GM21367 (cell line): ENCODE data around the gene APLP2.

ENCODE experiments used
- ATAC-seq: cut with Tn5 transposase; IDR thresholded peaks from one replicate; pipeline ENCODE4 v1.9.1; 2021; ENCODE audit not compliant: unreplicated experiment

Gene APLP2

DNA sequence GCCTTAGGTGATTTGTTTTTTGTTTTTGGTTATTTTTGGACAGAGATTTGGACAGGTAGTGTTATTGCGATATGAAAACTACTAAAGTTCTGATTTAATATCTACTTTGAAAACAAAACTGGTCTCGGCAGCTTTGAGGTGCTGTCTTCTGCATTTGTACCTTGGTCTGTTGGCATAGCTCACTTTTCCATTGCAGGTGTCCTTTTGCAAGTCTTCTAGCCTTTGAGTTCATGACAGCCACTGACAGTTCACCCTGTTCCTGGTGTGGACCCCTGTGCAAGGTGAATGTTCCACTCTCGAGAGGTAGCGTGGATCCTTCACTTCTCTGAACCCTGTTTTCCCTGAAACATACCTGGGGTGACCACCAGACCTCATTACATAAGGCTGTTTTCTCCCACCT is 45.0 kb downstream of the APLP2 start:
- no peak for ATAC-seq

DNA sequence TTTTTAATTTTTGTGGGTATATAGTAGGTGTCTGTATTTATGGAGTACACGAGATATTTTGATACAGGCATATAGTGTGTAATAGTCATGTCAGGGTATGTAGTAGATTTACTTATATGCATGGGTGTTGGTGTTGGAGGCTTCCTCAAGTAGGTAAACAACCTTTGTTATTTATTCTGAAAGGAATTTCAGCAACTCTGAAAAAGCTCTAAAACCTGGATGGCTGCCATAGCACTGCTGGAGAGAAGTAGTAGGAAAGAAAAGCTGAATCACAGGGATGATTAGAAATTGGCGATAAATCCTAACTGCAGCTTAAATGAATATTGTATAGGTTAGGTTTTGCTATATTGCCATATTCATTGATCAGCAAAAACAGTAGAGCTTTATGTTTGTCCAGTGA is 45.5 kb downstream of the APLP2 start:
- no peak for ATAC-seq

DNA sequence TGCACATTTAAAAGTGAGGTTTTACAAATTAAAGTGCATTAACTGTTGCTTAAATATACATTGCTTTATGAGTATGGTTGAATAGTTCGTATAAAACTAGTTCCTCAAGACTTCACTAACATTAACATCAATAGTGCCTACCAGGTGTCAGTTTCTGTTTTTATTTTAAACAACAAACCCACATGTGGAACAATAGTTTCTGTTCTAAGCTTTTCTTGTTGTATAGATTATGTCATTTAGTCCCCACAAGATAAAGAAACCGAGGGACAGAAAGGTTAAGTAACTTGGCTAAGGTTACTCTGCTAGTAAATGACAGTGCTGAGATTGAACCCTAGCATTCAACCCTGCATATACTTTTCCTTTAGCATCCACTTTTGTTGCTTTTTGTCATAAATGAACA is 48.5 kb downstream of the APLP2 start:
- peak; percentile 93 for ATAC-seq

DNA sequence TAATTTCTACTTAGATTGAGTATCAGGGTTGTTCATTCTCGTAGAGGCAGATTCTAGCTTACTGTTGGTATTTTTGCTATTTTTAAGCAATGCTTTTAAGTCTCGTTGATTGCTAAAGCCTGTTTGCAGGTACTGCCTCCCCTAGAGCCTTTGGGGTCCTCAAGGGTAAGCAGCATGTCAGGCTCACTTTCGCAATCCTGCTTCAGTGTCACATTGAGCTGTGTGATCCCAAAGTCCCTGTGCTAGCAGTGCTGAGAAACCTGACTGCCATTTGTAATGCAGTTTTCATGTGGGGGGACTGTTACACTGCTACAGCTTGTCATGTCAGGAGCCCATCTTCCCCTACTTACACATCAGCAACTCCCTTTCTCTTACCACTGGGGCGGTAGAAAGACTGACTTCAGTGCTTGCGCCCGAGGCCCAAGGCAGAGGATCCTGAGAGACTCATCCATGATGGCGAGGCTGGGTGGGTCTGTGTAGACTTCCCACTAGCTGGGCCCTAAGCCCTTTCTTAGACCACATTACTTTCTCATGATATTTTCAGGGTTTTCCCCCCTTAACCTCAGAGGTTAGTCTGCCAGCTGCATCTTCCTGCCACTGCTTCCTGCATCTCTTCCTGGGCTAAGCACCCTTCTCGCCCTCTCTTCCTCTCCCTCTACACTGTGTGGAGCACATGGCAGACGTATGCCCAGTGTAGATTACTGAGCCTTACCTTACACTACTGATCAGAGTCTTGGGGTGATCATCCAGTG is 49.1 kb downstream of the APLP2 start:
- peak; percentile 55 for ATAC-seq

DNA sequence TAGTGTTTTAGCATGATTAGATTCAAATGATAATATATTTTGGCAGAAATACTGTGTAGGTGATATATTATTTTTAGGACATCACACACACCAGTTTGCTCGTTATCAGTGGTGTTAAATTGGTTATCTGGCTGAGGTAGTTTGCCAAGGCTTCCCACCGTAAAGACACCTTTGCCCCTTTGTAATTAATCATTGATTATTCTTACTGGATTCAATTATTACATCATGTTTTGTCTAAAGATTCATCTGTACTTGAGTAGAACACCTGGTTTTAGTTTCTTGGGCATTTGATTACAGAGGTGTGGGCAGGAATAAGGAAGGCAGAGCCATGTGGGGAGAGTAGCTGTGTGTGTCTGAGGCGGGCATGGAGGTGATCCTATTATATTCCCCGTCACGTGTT is 50.4 kb downstream of the APLP2 start:
- no peak for ATAC-seq

DNA sequence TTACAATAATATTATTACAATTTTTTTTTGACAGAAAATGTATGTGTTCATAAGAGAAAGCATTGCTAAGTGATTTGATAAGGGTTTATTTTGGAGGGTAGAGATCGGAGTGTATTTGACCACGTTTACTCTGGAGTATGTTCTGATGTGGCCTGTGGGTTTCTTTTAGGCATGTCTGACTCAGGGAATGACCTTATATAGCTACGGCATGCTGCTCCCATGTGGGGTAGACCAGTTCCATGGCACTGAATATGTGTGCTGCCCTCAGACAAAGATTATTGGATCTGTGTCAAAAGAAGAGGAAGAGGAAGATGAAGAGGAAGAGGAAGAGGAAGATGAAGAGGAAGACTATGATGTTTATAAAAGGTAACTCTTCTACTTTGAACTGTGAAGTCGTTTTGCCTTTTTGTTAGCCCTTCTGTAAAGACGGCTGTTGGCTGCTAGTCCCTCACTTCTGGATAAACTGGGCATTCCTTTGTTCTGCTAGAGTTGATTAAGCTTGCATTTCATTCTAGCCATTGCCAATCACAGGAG is 51.8 kb downstream of the APLP2 start:
- ATAC-seq = no peak

DNA sequence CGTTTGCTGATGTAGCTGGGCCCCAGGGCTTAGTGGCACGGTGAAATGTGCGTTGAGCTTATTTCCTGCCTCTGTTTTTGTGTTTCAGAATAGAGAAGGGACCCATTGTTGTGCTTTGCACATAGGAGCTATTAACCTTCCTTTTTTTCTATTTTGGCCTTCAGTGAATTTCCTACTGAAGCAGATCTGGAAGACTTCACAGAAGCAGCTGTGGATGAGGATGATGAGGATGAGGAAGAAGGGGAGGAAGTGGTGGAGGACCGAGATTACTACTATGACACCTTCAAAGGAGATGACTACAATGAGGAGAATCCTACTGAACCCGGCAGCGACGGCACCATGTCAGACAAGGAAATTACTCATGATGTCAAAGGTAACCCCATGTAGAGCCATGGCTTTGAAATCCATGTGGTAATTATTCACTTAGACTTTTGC is 52.5 kb downstream of the APLP2 start:
- ATAC-seq = no peak

DNA sequence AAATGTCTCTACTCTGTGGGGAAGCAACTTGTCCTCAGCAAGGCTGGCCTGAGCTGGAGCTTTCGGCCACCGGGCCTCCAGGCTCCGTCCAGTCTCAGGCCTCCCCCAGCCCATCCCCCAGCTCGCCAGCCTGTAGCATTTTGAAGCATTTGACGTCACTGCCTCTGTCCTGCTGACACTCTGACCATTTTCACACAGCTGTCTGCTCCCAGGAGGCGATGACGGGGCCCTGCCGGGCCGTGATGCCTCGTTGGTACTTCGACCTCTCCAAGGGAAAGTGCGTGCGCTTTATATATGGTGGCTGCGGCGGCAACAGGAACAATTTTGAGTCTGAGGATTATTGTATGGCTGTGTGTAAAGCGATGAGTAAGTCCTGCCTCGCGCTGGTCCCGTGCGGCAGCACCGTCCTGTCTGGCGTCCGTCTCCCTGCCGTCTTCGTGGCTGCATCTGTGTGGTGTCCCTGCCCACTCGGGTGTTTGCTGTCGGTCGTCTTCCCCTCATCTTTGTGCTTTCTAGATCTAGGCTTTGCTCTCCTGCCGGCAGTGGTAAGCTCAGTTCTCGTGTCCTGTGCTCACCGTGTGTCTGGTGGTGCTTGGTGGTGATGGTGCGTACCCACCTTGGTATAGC is 53.8 kb downstream of the APLP2 start:
- ATAC-seq = no peak

DNA sequence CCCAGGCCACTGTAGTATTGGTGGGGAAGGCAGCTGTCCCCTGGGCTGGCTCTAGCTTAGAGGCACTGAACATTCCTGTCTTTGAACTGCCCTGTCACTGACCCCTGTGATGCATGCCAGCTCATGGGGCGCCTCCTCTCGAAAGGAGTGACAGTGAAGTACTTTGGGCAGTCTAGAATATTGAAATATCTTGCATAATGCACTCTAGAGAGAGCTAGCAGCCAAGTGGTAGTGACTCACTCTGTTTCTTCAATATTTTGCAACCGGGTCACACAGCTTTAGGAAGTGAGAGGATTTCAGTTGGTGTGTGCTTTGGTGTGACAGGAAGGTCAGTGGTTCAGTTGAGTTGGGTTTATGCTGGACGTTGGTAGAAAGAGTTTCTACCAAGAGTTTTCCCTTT is 54.4 kb downstream of the APLP2 start:
- no peak for ATAC-seq

DNA sequence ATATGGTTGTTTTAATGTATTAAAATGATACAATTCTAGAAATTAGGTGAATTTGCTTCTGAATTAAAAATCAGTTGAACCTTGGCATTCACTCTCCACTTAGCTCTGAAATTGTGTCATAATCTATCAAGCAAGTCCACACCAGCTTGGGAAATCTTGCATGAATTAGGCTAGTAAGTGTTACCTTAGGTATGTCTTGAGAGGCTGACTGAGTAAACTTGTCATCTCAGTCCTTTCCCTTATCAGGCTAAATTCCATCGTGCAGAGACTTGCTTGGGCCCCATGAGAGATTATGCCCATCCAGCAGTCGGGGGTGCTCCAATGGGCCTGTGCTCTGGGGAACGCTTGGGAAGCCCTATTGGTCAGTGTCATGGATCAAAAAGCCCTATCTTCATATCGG is 55.9 kb downstream of the APLP2 start:
- ATAC-seq = no peak

DNA sequence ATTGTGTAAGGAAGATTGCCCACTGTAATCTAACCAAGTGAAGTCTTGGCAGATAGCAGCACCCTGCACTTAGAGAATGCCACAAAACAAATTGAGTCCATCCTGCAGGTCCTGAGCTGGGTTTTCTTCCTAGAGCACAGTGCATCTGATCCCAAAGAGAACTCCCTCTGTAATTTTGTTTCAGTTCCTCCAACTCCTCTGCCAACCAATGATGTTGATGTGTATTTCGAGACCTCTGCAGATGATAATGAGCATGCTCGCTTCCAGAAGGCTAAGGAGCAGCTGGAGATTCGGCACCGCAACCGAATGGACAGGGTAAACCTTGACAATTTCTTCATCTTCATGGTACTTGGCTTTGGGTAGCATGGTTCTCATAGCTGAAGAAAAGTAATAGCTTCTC is 56.8 kb downstream of the APLP2 start:
- ATAC-seq = no peak

DNA sequence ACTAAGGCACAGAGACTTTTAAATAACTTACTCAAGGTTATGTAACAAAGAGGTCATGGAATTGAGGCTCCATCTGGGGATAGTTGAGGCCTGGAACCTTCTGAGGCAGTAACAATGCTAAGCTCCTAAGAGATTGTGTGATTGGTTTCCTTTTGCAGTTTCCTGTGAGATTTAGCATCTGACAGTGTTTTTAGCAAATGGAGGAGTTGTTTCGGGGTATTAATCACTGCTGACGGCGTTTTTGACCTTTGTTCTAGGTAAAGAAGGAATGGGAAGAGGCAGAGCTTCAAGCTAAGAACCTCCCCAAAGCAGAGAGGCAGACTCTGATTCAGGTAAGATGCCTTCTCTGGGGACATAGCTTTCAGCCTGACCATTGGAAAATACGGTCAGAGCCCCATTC is 57.8 kb downstream of the APLP2 start:
- ATAC-seq = no peak

DNA sequence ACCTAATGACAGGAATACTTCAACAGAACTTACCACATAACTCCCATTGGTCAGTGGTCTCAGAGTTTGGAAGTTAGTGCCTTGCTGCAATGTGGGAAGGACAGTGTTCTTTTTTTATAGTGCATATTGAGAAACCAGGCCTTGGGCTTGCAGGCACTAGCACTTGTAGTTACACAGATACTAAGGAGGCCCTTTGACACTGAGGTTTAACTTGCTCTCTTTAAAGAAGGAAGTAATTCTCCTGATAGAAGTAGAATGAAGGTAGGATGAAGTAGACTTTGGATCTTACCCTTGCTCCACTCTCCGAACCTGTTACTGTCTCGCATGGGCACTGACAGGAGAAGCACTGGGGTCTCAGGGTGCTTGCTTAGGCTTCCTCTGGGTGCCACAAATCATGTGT is 58.9 kb downstream of the APLP2 start:
- ATAC-seq = no peak

DNA sequence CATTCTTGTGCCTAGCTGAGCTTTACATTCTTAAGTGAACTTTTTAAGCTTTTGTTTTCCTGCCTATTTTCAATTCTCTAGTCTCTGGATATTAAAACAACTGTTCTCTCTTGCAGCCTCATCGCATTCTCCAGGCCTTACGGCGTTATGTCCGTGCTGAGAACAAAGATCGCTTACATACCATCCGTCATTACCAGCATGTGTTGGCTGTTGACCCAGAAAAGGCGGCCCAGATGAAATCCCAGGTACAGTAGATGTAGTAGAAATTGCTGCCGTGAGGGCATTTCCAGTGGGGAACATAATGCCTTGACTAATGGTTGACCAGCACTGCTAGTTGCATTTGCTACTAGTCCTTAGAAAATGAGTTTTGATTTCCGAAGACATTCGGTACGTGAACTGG is 60.2 kb downstream of the APLP2 start:
- no peak for ATAC-seq

DNA sequence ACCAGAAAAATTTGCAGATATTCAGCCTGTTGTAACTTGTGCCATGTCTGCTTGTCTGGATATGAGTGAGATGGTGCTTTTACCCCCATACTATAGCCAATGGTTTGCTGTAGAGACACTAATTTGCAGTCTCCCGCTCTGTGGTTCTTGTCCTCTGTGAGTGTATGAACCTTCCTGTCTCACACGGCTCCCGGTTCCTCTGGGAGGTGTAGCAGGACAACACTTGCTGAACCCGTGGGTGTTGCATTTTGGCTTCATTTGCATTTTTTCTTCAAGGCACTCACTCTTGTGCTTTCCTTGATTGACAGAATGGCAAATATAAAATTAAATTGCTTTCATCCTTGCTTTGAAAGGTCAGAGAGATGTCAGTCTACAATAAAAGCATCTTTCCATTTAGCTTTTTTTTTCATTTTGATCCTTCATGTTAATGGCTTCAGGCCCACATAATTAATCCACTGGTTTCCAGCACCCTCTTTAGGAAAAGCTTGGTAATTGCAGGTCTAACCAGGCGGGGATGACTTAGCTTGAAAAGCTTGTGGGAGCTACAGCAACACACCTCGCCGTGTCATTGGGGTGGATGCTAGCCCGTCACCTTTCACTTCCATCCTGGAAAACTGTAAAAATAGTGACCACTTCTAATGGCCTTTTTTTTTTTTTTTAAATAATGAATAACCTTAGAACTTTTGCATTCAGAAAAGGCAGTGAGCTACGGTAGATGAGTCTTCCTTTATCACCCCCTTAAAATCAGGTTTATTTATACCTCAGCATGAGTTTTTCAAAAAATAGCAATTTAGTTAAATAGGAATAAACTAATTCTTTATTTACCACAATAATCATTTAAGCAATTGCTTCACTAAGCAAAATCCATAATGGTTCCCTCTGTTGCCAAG is 62.5 kb downstream of the APLP2 start:
- ATAC-seq = no peak

DNA sequence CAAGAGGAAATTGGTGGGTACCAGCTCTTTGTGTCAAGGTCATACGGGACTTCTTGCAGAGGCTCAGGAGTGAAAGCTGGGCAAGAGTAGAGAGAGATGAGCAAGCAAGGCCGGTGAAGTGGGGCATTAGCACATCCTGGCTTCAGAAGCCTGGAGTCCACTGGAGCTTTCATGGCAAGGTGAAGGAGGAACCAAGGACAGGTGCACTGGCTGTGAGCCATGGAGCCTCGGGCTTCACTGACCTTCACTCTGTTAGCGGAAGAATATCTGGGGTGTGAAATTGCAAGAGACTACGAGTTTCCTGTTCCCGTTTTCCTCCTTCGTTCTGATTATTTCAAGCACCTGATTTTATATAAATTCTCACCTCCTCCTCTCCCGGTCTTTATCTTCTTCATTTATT is 64.0 kb downstream of the APLP2 start:
- ATAC-seq = no peak

DNA sequence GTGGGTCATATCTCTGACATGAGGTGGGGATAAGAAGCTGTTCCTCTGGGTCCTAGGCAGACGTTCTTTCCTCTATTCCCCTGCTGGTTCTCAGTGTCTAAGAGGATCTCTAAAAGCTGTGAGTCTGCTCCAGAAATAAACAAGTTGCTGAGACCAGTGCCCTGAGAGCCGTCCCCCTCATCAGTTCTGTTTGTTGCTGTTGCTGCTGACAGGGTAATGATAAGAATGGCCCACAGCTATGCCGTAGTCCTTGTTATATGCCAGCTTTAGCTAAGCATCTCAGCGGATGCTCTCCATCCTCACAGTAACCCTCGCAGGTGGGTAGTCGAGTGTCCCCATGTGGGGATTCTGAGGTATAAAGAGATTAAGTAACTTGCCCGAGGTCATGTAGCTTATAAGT is 66.4 kb downstream of the APLP2 start:
- no peak for ATAC-seq

DNA sequence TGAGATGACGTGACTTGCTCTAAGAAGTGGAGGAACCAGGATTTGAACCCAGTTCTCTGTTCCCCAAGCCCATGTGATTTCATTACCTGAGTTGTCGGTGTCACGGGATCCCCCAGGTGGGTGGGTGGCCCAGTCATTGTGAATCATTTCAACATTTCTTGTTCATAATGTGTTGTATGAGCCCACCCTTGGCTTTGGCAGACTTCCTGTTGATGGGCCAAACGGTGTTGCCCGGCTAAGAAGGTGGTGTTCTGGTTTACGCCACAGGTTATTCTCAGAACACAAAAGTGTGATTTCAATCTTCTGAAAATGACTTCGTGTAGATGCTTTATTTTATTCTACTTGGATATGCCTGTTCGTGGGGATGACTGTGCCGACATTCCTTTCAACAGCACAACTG is 68.3 kb downstream of the APLP2 start:
- no peak for ATAC-seq

DNA sequence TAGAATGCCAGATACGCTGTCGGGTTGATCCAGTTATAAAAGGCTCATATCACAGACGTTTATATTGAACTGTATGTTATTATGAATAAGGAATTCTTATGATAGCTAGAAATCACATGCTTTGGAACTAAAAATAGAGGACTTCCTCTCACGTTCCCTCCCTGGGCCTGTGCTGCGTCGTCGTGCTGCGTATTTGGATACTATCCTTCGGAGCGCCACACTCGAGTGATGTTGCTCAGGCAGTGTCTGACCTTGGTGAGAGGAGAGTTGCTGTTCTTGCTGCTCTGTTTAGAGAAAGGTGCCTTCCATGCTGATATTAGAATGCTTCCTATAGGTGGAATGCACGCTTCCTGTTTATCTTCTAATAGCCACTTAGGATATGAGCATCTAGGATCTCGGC is 69.7 kb downstream of the APLP2 start:
- no peak for ATAC-seq

DNA sequence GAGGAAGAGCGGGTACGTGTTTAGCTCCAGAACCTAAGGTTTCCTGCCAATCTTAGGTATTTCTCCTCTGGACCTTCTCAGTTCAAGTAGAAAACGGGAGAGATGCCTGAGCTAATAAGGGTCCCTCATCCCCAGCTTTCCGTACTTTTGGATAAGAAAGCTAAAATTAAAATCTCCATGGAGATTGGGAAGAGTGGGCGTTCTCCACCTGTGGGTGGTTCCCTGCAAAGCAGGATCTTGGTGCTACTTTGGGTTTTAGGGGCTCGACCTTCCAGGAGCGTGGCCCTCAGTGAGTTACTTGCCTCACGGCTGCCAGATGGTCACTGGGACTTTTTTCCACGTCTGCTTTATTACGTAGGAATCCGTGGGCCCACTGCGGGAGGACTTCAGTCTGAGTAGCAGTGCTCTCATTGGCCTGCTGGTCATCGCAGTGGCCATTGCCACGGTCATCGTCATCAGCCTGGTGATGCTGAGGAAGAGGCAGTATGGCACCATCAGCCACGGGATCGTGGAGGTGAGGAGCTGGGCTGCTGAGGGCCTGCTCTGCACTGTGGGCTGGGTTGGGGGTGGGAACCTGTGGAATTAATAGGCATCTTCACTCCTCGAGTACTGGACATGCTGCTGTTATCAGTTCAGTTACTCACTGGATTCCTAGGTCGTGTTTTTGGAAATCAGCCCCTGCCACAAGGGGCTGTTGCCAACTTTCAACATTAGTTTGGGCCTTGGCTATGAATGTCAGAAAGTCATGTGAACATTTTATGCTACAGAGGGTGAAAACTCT is 72.1 kb downstream of the APLP2 start:
- no peak for ATAC-seq

DNA sequence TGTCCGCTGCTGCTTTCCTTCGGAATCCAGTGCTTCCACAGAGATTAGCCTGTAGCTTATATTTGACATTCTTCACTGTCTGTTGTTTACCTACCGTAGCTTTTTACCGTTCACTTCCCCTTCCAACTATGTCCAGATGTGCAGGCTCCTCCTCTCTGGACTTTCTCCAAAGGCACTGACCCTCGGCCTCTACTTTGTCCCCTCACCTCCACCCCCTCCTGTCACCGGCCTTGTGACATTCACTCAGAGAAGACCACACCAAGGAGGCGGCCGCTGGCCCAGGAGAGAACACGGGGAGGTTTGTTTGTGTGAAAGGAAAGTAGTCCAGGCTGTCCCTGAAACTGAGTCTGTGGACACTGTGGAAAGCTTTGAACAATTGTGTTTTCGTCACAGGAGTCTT is 74.4 kb downstream of the APLP2 start:
- ATAC-seq = no peak
